HG03064 (cell line): ENCODE results near the gene UBA6.

ENCODE experiments used
- ATAC-seq: cut with Tn5 transposase; IDR thresholded peaks from one replicate; pipeline ENCODE4 v1.9.1; 2021; ENCODE audit warnings: low read depth; ENCODE audit not compliant: unreplicated experiment

The UBA6 gene

GRCh38 chr4:67581913-67582312, 119.0 kb downstream of the UBA6 start:
- no peak for ATAC-seq

- ATAC-seq, result no peak
Measured at GRCh38 chr4:67581208-67581857, 119.6 kb downstream of the UBA6 start.

GRCh38 chr4:67580577-67580976, 120.4 kb downstream of the UBA6 start:
- no peak for ATAC-seq

GRCh38 chr4:67576538-67576937, 124.4 kb downstream of the UBA6 start:
- ATAC-seq, result peak; percentile 48

GRCh38 chr4:67576059-67576466, 124.9 kb downstream of the UBA6 start:
- no peak for ATAC-seq

- peak; percentile 90 for ATAC-seq
Measured at GRCh38 chr4:67575232-67576058, 125.5 kb downstream of the UBA6 start.

GRCh38 chr4:67573193-67573592, 127.8 kb downstream of the UBA6 start:
- no peak for ATAC-seq

GRCh38 chr4:67571975-67572374, 129.0 kb downstream of the UBA6 start:
- ATAC-seq, result no peak

GRCh38 chr4:67570537-67570936, 130.4 kb downstream of the UBA6 start:
- ATAC-seq, result no peak

- no peak for ATAC-seq
Measured at GRCh38 chr4:67568820-67569219, 132.1 kb downstream of the UBA6 start.

GRCh38 chr4:67566335-67566734, 134.6 kb downstream of the UBA6 start:
- no peak for ATAC-seq

GRCh38 chr4:67565284-67565683, 135.7 kb downstream of the UBA6 start:
- ATAC-seq, result no peak
